HG02885 (cell line): ENCODE data around the gene BAG5.
"Not testable (repeated sequence)": the region's sequence is repeated elsewhere in the genome, so short reads cannot be mapped to it uniquely, and the experiment has no call there.

Experiments
- ATAC-seq: cut with Tn5 transposase; IDR thresholded peaks from one replicate; pipeline ENCODE4 v1.9.1; 2021; ENCODE audit warnings: mild to moderate bottlenecking; ENCODE audit not compliant: unreplicated experiment, poor library complexity

The BAG5 gene

GRCh38 chr14:103525430-103526246 lies 36.8 kb downstream of the BAG5 start:
- not testable (repeated sequence) for ATAC-seq

DNA sequence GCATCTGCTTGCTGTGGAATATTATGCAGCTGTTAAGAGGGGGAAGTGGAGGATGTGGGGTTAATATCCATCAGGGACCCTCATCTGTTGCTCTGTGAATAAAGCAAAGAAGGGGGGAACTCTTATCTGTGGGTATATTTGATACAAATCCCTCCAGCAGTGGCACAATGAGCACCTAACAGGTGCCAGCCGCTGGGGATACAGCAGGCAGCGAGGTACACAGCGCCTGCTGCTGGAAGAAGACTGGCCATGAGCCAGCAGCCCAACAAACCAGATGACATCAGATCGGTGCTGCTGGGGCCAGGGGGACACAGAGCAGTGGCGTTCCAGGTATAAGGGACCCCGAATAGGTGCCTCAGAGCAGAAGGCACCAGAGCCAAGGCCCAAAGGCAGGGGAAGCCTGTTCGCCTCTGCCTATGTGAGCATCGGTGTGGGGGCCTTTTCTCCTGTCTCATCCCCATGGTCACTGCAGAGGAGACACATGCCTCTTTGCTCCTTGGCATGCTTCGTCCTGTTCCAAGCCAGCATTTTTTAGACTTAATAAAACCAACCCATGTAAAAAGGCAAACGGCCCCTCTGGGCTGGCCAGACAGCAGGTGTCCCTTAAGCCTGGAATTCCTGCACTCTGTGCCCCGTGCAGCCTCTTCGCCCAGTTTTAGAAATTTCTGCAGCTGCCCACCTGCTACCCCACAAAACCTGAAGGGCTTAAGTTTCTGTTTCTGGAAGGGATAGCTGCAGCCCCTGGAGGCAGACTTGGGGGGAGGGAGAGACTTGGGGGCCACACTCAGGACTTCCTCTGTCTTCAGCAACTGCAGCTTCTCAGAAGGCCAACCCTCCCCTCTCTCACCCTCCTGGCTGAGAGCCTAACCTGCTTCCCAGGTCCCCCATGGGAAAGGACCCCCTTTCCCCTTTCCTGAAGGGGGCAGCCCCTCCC lies 38.2 kb downstream of the BAG5 start:
- ATAC-seq: no peak

GRCh38 chr14:103523575-103523954 lies 38.9 kb downstream of the BAG5 start:
- no peak for ATAC-seq

GRCh38 chr14:103522649-103523574 lies 39.5 kb downstream of the BAG5 start, which contains the start of gene CKB:
Gene CKB, minus strand, starts transcription at chr14:103522830. Its CDS starts 337 bp downstream, at chr14:103522493.
- ATAC-seq: no peak

- no peak for ATAC-seq
These were observed 40.4 kb downstream of the BAG5 start for GRCh38 chr14:103521951-103522563.

DNA sequence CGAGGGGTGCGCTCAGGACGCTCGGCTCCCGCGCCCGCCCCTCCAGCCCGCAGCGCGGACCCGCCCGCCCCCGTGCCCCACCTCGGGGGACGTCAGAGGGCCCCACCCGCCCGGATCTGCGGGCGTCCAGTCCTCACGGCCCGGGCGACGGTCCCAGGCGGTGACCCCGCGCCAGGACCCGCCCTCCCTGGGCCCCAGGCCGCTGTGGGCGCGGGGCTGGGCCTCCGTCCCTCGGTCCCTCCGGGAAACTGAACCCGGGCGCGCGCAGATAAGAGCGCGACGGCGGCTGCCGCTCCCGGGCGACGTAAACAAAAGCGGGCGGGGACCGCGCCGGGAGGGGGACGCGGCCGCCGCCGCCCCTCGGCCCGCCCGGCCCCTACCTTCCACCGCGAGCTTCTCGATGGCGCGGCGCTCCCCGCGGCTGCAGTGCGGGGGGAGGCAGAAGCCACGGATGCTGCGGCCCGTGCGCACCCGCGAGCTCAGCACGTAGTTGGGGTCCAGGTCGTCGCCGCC lies 41.0 kb downstream of the BAG5 start:
- ATAC-seq: peak; percentile 16

GRCh38 chr14:103520657-103521437 lies 41.6 kb downstream of the BAG5 start:
- peak; percentile 39 for ATAC-seq

- no peak for ATAC-seq
These were observed 42.2 kb downstream of the BAG5 start for GRCh38 chr14:103520269-103520656.

DNA sequence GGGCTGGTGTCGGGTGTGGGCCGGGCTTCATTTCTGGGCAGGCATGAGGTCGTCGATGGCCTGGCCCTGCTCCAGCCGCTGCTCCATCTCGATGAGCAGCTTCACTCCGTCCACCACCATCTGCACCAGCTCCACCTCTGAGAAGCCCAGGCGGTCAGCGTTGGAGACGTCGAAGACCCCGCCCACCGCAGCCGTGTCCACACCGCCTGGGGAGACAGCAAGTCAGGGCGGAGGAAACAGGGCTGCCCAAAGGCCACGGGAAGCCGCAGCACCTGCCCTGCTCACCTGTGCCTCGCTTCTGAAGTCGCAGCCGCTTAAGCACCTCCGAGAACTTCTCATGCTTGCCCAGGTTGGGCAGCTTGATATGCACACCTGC lies 42.6 kb downstream of the BAG5 start:
- ATAC-seq: no peak

DNA sequence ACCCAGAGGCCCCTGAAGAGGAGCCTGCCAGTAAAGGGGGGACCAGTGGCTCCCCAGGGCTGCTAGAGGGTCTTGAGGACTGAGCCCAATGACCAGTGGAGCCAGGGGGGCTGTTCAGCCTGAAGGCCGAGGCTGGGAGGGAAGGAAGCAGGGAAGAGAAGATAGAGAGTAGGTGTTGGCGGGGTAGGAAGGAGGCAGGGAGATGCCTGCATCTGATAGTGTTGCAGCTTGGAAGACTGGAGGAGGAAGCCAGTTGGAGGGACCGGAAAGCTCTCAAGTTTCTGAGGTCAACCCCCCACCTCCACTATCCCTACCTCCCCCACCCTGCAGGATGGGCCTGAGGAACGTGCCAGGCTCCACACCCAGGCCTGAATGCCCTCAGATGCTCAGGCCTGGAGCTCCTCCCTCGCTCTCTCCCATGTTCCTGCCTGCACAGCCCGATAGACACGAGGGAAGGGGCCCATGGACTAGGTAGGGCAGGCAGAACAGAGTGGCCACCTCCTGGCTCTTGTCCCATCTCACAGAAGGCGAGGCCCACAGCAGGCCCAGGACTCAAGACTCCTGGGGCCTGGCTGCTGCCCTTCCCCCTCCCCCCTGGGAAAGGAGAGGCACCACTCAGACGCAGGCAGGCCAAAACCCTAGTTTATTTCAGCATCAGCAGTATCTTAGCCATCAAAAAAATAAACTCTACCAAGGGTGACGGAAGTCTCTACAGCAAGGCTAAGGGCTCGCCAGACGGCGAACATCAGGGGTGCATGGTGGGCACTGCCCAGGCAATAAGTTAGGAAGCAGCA lies 43.2 kb downstream of the BAG5 start:
- no peak for ATAC-seq

DNA sequence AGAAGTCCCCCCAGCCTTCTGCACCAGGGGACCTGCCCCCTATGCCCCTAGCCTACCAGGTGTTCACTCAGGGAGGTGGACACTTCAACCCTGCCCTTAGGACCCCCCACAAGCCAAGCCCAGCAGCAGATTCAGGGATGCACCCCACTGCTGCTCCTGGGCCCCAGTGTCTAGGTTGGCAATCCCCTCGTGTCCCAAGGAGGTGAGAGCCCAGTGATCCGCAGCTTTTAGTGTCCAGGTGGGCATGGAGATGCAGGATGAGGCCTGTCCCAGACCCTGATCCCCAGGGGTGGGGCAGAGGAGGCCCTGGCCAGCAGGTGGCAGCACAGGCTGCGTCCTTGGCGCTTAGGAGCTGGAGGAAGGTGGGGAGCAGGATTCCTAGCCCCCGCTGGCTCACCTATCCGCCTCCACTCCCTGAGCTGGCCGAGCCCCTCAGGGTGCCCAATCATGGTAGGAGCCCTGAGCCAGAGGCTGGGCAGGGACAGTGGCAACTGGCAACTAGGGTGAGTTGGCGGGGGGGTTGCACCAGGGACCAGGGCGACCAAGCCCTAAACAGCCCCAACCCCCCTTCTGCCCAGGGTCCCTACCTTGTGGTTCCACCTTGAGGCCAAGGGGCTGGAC lies 43.9 kb downstream of the BAG5 start:
- no peak for ATAC-seq

GRCh38 chr14:103517721-103518421 lies 44.6 kb downstream of the BAG5 start:
- ATAC-seq: no peak

GRCh38 chr14:103517174-103517566 lies 45.3 kb downstream of the BAG5 start:
- no peak for ATAC-seq

DNA sequence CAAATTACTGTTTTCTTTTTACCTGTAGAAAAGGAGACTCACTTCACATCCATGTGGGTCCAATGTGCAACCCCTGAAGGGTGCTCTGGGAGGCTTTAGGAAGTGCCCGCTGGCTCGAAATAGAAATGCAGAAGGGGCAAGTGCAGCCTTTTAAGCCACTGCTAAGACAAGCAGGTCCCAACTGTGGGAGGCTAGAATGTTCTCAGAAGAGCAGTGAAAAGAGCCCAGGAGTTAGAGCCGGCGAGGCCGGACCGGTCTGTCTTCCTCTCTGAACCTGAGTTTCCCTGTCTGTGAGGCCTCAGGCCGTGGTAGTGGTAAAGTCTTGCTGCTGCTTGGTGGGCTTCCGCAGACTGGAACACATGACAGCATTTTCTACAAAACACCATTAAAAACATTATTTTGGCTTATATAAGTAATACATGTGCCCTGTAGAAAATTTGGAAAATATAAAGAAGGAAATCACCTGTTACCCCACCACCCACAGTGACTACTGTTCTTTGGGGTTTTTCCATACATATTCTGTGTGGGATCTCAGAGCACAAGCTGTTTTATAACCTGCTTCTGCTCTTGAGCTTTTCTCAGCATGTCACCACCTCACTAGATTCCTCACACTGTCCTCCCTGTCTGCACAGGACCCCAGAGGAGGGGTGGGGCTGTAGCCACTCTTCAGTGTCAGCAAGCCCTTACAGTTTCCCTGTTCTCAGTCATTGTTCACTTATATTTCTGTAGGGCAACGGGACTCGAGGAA lies 45.9 kb downstream of the BAG5 start:
- ATAC-seq: no peak

DNA sequence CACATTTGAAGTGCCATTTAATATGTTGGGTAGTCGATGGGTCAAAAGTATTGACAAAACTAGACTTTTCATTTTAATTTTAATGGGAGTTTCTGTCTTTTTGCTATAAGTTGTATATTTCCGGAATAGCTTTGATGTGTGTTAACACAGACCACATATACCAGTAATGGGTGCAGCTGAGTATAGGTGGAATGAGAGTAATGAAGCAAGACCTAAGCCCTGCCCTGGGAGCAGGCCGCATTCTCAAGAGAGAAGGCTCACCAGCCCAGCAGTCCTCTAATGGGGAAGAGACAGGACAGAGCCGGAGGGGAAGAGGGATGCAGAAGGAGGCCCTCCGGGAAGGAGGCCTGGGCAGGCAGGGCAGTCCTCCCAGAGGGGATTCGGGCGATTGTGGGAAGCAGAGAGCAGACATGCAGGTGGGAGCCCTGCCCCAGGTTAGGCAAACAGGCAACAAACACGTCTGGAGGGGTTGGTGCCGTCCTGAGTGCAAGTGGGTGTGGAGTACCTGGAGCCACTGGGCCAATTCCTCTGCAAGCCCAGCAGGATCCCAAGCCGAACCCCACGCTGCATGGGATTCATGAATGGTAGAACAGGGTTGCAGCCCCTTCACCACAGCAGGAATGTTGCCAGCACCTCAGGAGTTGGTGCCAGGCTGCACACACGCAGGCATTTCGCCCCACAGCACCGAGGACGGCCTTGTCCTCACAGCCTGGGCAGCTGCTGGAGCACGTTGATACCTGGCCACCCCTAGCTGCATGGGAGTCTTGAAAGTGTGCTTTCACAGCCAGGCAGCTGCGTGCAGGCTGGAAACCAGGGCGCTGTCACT lies 47.6 kb downstream of the BAG5 start:
- ATAC-seq: no peak
